Stimulated activated naive CD8-positive, alpha-beta T cell treated with anti-CD3 and anti-CD28 coated beads, Interleukin-15, Interleukin-2, amounts not matched to agents 100 ng/mL and 50 ng/mL, for 24 hours (primary cell): Measurements from ENCODE around the gene COQ8A.
"Not testable (repeated sequence)": the region's sequence is repeated elsewhere in the genome, so short reads cannot be mapped to it uniquely, and the experiment has no call there.

Source experiments
- H3K27ac Mint-ChIP-seq: one replicate; pipeline ENCODE4 v1.8.0; 2021; ENCODE audit warnings: mild to moderate bottlenecking, mixed read lengths
- H3K27me3 Mint-ChIP-seq: one replicate; pipeline ENCODE4 v1.8.0; 2021; ENCODE audit warnings: mixed read lengths
- H3K36me3 Mint-ChIP-seq: one replicate; pipeline ENCODE4 v1.8.0; 2021; ENCODE audit warnings: low read depth, mixed read lengths
- H3K4me1 Mint-ChIP-seq: one replicate; pipeline ENCODE4 v1.8.0; 2021; ENCODE audit warnings: low read depth, mixed read lengths
- H3K4me3 Mint-ChIP-seq: one replicate; pipeline ENCODE4 v1.8.0; 2021; ENCODE audit warnings: mild to moderate bottlenecking, mixed read lengths
- H3K9me3 Mint-ChIP-seq: one replicate; pipeline ENCODE4 v1.8.0; 2021; ENCODE audit warnings: mixed read lengths

Gene COQ8A

GRCh38 chr1:226953175-226953800 lies 13.2 kb downstream of the COQ8A start:
- Mint-ChIP-seq H3K27ac (no peak overlapping the region), H3K4me1 (peaks cover 20% of the 10 kb centered on the region), H3K36me3 (peaks cover 9% of the 10 kb centered on the region)

GRCh38 chr1:226954337-226954736 lies 14.2 kb downstream of the COQ8A start:
- Mint-ChIP-seq H3K4me3 (no peak overlapping the region), H3K4me1 (peaks cover 25% of the 10 kb centered on the region), H3K36me3 (peaks cover 9% of the 10 kb centered on the region), H3K27me3 (no peaks in the 10 kb centered on the region), H3K9me3 (no peaks in the 10 kb centered on the region), H3K27ac (peak overlapping the region; percentile 2)

More at GRCh38 chr1:226953175-226953800, 13.2 kb downstream of the COQ8A start:
- H3K27me3 Mint-ChIP-seq, result no peaks in the 10 kb centered on the region
- no peak overlapping the region for H3K4me3 Mint-ChIP-seq
- peaks cover 3% of the 10 kb centered on the region for H3K9me3 Mint-ChIP-seq

- Mint-ChIP-seq H3K4me3 (no peak overlapping the region), H3K27ac (peak overlapping the region; percentile 2), H3K27me3 (no peaks in the 10 kb centered on the region), H3K4me1 (peaks cover 29% of the 10 kb centered on the region), H3K9me3 (no peaks in the 10 kb centered on the region), H3K36me3 (peaks cover 9% of the 10 kb centered on the region)
These were observed 14.7 kb downstream of the COQ8A start for GRCh38 chr1:226954777-226955176.

GRCh38 chr1:226955857-226956256 lies 15.8 kb downstream of the COQ8A start:
- H3K27me3 Mint-ChIP-seq, H3K36me3 Mint-ChIP-seq, H3K9me3 Mint-ChIP-seq, H3K4me3 Mint-ChIP-seq, H3K27ac Mint-ChIP-seq: not testable (repeated sequence)
- H3K4me1 Mint-ChIP-seq, result peaks cover 32% of the 10 kb centered on the region

GRCh38 chr1:226956942-226957713 lies 17.0 kb downstream of the COQ8A start:
- Mint-ChIP-seq H3K27me3 (no peaks in the 10 kb centered on the region), H3K4me1 (peaks cover 29% of the 10 kb centered on the region), H3K4me3 (no peak overlapping the region), H3K36me3 (peaks cover 9% of the 10 kb centered on the region), H3K27ac (peak overlapping the region; percentile 65), H3K9me3 (no peaks in the 10 kb centered on the region)

- Mint-ChIP-seq H3K4me1 (peaks cover 29% of the 10 kb centered on the region), H3K27ac (no peak overlapping the region), H3K36me3 (peaks cover 9% of the 10 kb centered on the region), H3K4me3 (no peak overlapping the region), H3K27me3 (no peaks in the 10 kb centered on the region), H3K9me3 (no peaks in the 10 kb centered on the region)
These were observed 17.6 kb downstream of the COQ8A start for GRCh38 chr1:226957714-226958113.

GRCh38 chr1:226958300-226958699 lies 18.2 kb downstream of the COQ8A start:
- no peak overlapping the region for H3K27ac Mint-ChIP-seq
- no peaks in the 10 kb centered on the region for H3K9me3 Mint-ChIP-seq
- peaks cover 29% of the 10 kb centered on the region for H3K4me1 Mint-ChIP-seq
- H3K27me3 Mint-ChIP-seq, result no peaks in the 10 kb centered on the region
- H3K4me3 Mint-ChIP-seq, result no peak overlapping the region
- H3K36me3 Mint-ChIP-seq, result peaks cover 9% of the 10 kb centered on the region

- H3K27ac Mint-ChIP-seq, result no peak overlapping the region
- no peaks in the 10 kb centered on the region for H3K27me3 Mint-ChIP-seq
- H3K9me3 Mint-ChIP-seq, result no peaks in the 10 kb centered on the region
These were observed 20.2 kb downstream of the COQ8A start for GRCh38 chr1:226960256-226960655.

GRCh38 chr1:226960944-226961765 lies 21.1 kb downstream of the COQ8A start:
- Mint-ChIP-seq H3K4me1 (peaks cover 34% of the 10 kb centered on the region), H3K27me3 (no peaks in the 10 kb centered on the region), H3K4me3 (no peak overlapping the region)

More at GRCh38 chr1:226960256-226960655, 20.2 kb downstream of the COQ8A start:
- Mint-ChIP-seq H3K36me3 (peaks cover 9% of the 10 kb centered on the region), H3K4me3 (no peak overlapping the region), H3K4me1 (peaks cover 34% of the 10 kb centered on the region)

GRCh38 chr1:226962421-226963391 lies 22.6 kb downstream of the COQ8A start:
- Mint-ChIP-seq H3K4me1 (peaks cover 31% of the 10 kb centered on the region), H3K27me3 (no peaks in the 10 kb centered on the region), H3K36me3 (peaks cover 17% of the 10 kb centered on the region), H3K9me3 (no peaks in the 10 kb centered on the region), H3K4me3 (no peak overlapping the region), H3K27ac (no peak overlapping the region)

More at GRCh38 chr1:226960944-226961765, 21.1 kb downstream of the COQ8A start:
- Mint-ChIP-seq H3K36me3 (peaks cover 9% of the 10 kb centered on the region), H3K9me3 (no peaks in the 10 kb centered on the region), H3K27ac (no peak overlapping the region)

- Mint-ChIP-seq H3K27ac (peak overlapping the region; percentile 41), H3K9me3 (no peaks in the 10 kb centered on the region)
These were observed 24.0 kb downstream of the COQ8A start for GRCh38 chr1:226964068-226964425.

GRCh38 chr1:226964611-226965486 lies 24.8 kb downstream of the COQ8A start:
- H3K9me3 Mint-ChIP-seq, result no peaks in the 10 kb centered on the region
- H3K4me1 Mint-ChIP-seq, result peaks cover 12% of the 10 kb centered on the region
- H3K4me3 Mint-ChIP-seq, result no peak overlapping the region
- peaks cover 30% of the 10 kb centered on the region for H3K36me3 Mint-ChIP-seq
- no peak overlapping the region for H3K27ac Mint-ChIP-seq
- H3K27me3 Mint-ChIP-seq, result no peaks in the 10 kb centered on the region

More at GRCh38 chr1:226964068-226964425, 24.0 kb downstream of the COQ8A start:
- Mint-ChIP-seq H3K27me3 (no peaks in the 10 kb centered on the region), H3K4me1 (peaks cover 20% of the 10 kb centered on the region), H3K36me3 (peaks cover 23% of the 10 kb centered on the region), H3K4me3 (no peak overlapping the region)

- H3K27ac Mint-ChIP-seq, result no peak overlapping the region
- no peaks in the 10 kb centered on the region for H3K9me3 Mint-ChIP-seq
- peaks cover 9% of the 10 kb centered on the region for H3K4me1 Mint-ChIP-seq
- H3K36me3 Mint-ChIP-seq, result peaks cover 31% of the 10 kb centered on the region
- no peaks in the 10 kb centered on the region for H3K27me3 Mint-ChIP-seq
- H3K4me3 Mint-ChIP-seq, result no peak overlapping the region
These were observed 25.7 kb downstream of the COQ8A start for GRCh38 chr1:226965581-226966440.
